NCI-H524 treated with DMSO at 0.1 percent for 48 hours (cell line): ENCODE measurements around the gene CTXND1.

ENCODE experiments used
- DNase-seq: peaks from one replicate; lab custom pipeline; 2025; lab: John Stamatoyannopoulos, UW

Gene CTXND1

GRCh38 chr15:80259942-80260510, 8.0 kb upstream of the CTXND1 start:
- no peak for DNase-seq

- DNase-seq: no peak
Measured at GRCh38 chr15:80251428-80252120, 439 bp downstream of the CTXND1 start.

GRCh38 chr15:80250614-80251427, 1.2 kb downstream of the CTXND1 start:
- DNase-seq: no peak

GRCh38 chr15:80249973-80250372, 2.0 kb downstream of the CTXND1 start:
- DNase-seq: no peak

GRCh38 chr15:80247320-80247719, 4.7 kb downstream of the CTXND1 start:
- no peak for DNase-seq

GRCh38 chr15:80246425-80246894, 5.6 kb downstream of the CTXND1 start:
- DNase-seq: no peak

- no peak for DNase-seq
Measured at GRCh38 chr15:80242802-80243201, 9.2 kb downstream of the CTXND1 start.

- no peak for DNase-seq
Measured at GRCh38 chr15:80242132-80242769, 9.8 kb downstream of the CTXND1 start.

GRCh38 chr15:80241508-80241907, 10.5 kb downstream of the CTXND1 start:
- DNase-seq: no peak

- no peak for DNase-seq
Measured at GRCh38 chr15:80240276-80240675, 11.7 kb downstream of the CTXND1 start.

GRCh38 chr15:80234883-80235282, 17.1 kb downstream of the CTXND1 start:
- DNase-seq: no peak

GRCh38 chr15:80233581-80233980, 18.4 kb downstream of the CTXND1 start:
- no peak for DNase-seq

- DNase-seq: no peak
Measured at GRCh38 chr15:80231371-80231770, 20.6 kb downstream of the CTXND1 start.

GRCh38 chr15:80228959-80229610, 22.9 kb downstream of the CTXND1 start:
- no peak for DNase-seq

- no peak for DNase-seq
Measured at GRCh38 chr15:80219955-80220354, 32.1 kb downstream of the CTXND1 start.

GRCh38 chr15:80217327-80217900, 34.6 kb downstream of the CTXND1 start:
- no peak for DNase-seq

- no peak for DNase-seq
Measured at GRCh38 chr15:80216911-80217310, 35.1 kb downstream of the CTXND1 start.

GRCh38 chr15:80216141-80216540, 35.9 kb downstream of the CTXND1 start:
- DNase-seq: peak; percentile 49

- DNase-seq: no peak
Measured at GRCh38 chr15:80214910-80215309, 37.1 kb downstream of the CTXND1 start.

- DNase-seq: no peak
Measured at GRCh38 chr15:80211976-80212375, 40.0 kb downstream of the CTXND1 start.
